Activated CD8-positive, alpha-beta T cell treated with anti-CD3 and anti-CD28 coated beads for 36 hours (primary cell): ENCODE results near the gene NEXMIF. TPM values are rescaled to one million over a fixed set of nuclear protein-coding genes. Genes with fewer than 3 reads are reported as not detected.

ENCODE experiments used
- ATAC-seq: fragments of 200-7000 bp; cut with Tn5 transposase; one replicate; pipeline ENCODE4 v1.10.0; 2021; ENCODE audit warnings: mild to moderate bottlenecking, moderate library complexity
- CTCF ChIA-PET: fragments of 350-600 bp; sonication (Branson Sonifier 250); formaldehyde crosslinking; loops from one replicate; lab custom pipeline; 2021; ENCODE audit warnings: antibody characterized with exemption; lab: Charles Lee
- POLR2A ChIA-PET: fragments of 350-600 bp; sonication (Branson Sonifier 250); formaldehyde crosslinking; loops from one replicate; lab custom pipeline; 2021; ENCODE audit warnings: antibody characterized with exemption; lab: Charles Lee
- DNase-seq: peaks from one replicate; pipeline ENCODE4 v3.0.0-alpha.2; 2020
- H3K27ac Mint-ChIP-seq: one replicate; pipeline ENCODE4 v1.8.0; 2021; ENCODE audit warnings: mild to moderate bottlenecking, mixed read lengths
- H3K27me3 Mint-ChIP-seq: one replicate; pipeline ENCODE4 v1.8.0; 2021; ENCODE audit warnings: mixed read lengths
- H3K36me3 Mint-ChIP-seq: one replicate; pipeline ENCODE4 v1.8.0; 2021; ENCODE audit warnings: low read depth, mixed read lengths
- H3K4me1 Mint-ChIP-seq: one replicate; pipeline ENCODE4 v1.8.0; 2021; ENCODE audit warnings: low read depth, mixed read lengths
- H3K4me3 Mint-ChIP-seq: one replicate; pipeline ENCODE4 v1.8.0; 2021; ENCODE audit warnings: mild to moderate bottlenecking, moderate library complexity, mixed read lengths
- H3K9me3 Mint-ChIP-seq: one replicate; pipeline ENCODE4 v1.8.0; 2021; ENCODE audit warnings: mixed read lengths
- intact Hi-C: fragments of 100-400 bp; cut with micrococcal nuclease; formaldehyde crosslinking; loops from one replicate; pipeline ENCODE4 v1.10.0; 2022
- total RNA-seq, 2 experiments: library from RNA; stranded (reverse); gene quantifications; one replicate each; pipeline ENCODE4 v1.2.3, GENCODE V29; 2021
- TF ChIP-seq, protein P1 (sequence below): fragments of 200-600 bp; IDR thresholded peaks from one replicate; pipeline ENCODE4 v1.8.0; 2022; ENCODE audit warnings: antibody characterized with exemption, mild to moderate bottlenecking

Gene NEXMIF
- total RNA-seq, 2 experiments from 2014 or later, result 0.49 to 0.79 TPM

DNA sequence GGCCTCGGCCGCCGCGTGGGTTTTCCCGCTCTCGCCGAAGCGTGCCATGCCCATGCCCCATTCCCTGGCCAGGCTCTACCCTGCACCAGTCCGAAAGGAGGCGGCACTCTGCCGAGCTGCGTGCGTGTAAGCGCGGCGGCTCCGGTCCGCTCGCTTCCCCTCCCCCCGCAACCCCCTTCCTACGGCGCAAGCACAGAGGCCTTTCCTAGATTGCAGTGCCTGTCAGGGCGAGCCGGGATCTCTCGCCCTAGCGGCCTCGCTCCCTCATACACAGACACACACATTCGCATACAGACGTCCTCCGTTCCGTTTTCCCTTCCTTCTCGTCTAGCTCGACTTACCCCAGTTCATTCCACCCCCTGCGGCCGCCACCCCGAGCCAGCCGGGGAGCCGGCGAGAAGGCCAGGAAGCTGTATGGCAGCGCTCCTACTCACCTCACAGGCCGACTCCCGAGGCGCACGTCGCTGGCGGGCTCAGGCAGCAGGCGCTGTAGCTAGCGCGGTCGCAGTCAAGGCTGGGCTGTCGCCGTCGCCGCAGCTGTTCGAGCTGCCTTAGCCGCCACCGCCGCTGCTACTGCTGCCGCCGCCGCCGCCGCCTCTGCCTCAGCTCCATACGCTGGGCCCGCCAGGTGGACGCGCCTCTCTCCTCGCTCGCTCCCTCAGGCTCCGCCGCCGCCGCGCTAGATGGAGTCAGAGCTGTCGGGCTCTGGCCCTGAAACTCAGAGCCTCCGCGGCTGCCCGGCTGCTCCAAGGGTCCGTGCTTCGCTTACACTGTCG, 615 bp downstream of the NEXMIF start:
- H3K4me3 Mint-ChIP-seq, result peak overlapping the region; percentile 76
- peaks cover 26% of the 10 kb centered on the region for H3K27me3 Mint-ChIP-seq
- DNase-seq (peak; percentile 41), ATAC-seq (peak; percentile 77)
- intact Hi-C loops, result no loop called here
- H3K4me1 Mint-ChIP-seq, result peaks cover 6% of the 10 kb centered on the region
- ChIA-PET POLR2A (interaction anchor here (0.6 to 1.4 kb wide), 2 partner anchors 9 to 131 kb away, joined by 3 read pairs; no protein-coding TSS in a partner anchor), CTCF (no interaction called here)
- TF ChIP-seq, protein P1, sequence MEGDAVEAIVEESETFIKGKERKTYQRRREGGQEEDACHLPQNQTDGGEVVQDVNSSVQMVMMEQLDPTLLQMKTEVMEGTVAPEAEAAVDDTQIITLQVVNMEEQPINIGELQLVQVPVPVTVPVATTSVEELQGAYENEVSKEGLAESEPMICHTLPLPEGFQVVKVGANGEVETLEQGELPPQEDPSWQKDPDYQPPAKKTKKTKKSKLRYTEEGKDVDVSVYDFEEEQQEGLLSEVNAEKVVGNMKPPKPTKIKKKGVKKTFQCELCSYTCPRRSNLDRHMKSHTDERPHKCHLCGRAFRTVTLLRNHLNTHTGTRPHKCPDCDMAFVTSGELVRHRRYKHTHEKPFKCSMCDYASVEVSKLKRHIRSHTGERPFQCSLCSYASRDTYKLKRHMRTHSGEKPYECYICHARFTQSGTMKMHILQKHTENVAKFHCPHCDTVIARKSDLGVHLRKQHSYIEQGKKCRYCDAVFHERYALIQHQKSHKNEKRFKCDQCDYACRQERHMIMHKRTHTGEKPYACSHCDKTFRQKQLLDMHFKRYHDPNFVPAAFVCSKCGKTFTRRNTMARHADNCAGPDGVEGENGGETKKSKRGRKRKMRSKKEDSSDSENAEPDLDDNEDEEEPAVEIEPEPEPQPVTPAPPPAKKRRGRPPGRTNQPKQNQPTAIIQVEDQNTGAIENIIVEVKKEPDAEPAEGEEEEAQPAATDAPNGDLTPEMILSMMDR, result no peak
- H3K27ac Mint-ChIP-seq, result peak overlapping the region; percentile 80
- no peaks in the 10 kb centered on the region for H3K36me3 Mint-ChIP-seq
- H3K9me3 Mint-ChIP-seq, result no peaks in the 10 kb centered on the region

DNA sequence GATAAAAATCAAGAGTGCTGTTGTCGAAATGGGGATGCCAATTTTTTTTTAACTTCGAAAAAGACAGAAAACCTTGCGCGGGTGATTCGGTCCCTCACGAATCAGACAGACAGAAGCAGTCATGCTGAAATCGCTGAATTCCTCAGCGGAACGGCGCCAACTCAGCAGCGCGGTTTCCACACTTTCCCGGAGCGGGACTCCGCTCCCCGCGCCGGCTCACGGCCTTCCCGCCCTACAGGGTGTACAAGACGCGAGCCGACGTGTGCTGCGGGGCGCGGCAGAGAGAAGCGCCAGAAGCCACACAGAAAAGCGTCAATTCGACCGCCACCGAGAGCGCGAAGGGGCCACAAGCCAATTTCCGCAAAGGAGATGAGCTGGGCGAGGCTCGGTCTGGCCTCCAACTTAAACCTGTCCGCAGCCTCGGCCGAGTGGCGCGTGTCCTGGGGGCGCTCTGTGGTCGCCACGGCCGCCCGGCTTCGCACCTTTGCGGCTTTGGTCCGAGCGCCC, 1.3 kb downstream of the NEXMIF start:
- Mint-ChIP-seq H3K9me3 (no peaks in the 10 kb centered on the region), H3K4me3 (peak overlapping the region; percentile 76), H3K4me1 (peaks cover 6% of the 10 kb centered on the region), H3K27me3 (peaks cover 26% of the 10 kb centered on the region), H3K36me3 (no peaks in the 10 kb centered on the region), H3K27ac (peak overlapping the region; percentile 38)
- ChIA-PET POLR2A (no interaction called here), CTCF (no interaction called here)
- intact Hi-C loops, result no loop called here
- no peak for ATAC-seq
- peak; percentile 30 for DNase-seq
- TF ChIP-seq, protein P1, result no peak

DNA sequence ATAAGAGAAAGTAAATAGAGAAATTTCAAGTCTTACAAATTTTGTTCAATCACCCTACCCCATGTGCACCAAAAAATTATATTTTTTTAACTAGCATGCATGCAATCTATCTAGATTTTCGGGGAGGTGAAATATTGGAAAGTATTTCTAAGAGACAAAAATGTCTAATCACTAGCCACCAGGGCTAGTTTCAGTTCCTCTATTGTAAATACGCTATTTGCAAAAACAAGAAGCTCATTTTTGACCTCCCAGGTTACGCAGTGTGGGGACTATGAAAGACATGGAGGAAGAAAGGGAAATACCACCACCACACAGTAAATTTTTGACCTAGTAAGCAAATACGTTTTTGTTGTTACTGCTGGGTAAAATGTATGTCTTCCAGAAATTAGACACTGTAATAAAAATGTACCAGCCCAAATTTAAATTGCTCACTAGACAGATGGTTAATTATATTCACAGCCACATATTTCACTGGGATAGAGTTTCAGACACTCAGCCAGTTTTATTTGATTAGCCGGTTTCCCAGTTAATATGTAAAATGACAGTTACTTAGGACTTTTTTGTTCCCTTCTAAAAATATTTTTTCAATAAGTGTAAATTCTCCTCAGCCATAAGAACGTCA, 2.2 kb downstream of the NEXMIF start:
- H3K4me3 Mint-ChIP-seq, result peak overlapping the region; percentile 76
- intact Hi-C loops, result no loop called here

DNA sequence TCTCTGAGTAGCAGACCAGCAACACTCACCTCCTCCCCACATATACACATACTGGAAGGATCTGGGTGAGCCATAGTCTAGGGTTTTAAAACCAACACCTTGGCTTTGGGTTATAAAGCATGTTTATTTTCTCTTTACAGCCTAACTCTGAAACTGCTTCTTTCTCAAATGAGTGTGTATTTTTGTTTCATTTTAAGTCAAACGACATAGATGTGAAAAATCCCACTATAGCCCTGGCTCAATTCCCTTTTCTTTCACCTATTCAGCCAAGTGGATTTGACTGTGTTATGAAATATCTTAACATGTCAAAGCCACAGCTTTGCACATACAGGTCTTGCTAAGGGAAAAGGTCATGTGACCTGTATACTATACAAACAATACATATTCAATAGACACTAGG, 13.8 kb downstream of the NEXMIF start:
- CTCF ChIA-PET, result no interaction called here
- TF ChIP-seq, protein P1, result no peak
- intact Hi-C loops, result no loop called here
- H3K27me3 Mint-ChIP-seq, result no peaks in the 10 kb centered on the region
- DNase-seq, result no peak
- H3K27ac Mint-ChIP-seq, result no peak overlapping the region
- H3K4me3 Mint-ChIP-seq, result no peak overlapping the region
- no peaks in the 10 kb centered on the region for H3K4me1 Mint-ChIP-seq
- no peaks in the 10 kb centered on the region for H3K36me3 Mint-ChIP-seq
- POLR2A ChIA-PET, result interaction anchor here (0.8 kb wide), 1 partner anchor 1105 kb away, joined by 3 read pairs; no protein-coding TSS in a partner anchor
- no peaks in the 10 kb centered on the region for H3K9me3 Mint-ChIP-seq
- ATAC-seq, result no peak

More for the DNA sequence above, 2.2 kb downstream of the NEXMIF start:
- DNase-seq, result no peak
- peaks cover 26% of the 10 kb centered on the region for H3K27me3 Mint-ChIP-seq
- no peak overlapping the region for H3K27ac Mint-ChIP-seq
- TF ChIP-seq, protein P1, result no peak
- H3K9me3 Mint-ChIP-seq, result no peaks in the 10 kb centered on the region
- no peaks in the 10 kb centered on the region for H3K36me3 Mint-ChIP-seq
- POLR2A ChIA-PET, result interaction anchor here (0.7 kb wide), 1 partner anchor 205 kb away, joined by 3 read pairs; no protein-coding TSS in a partner anchor
- peaks cover 6% of the 10 kb centered on the region for H3K4me1 Mint-ChIP-seq
- ATAC-seq, result no peak
- CTCF ChIA-PET, result no interaction called here

DNA sequence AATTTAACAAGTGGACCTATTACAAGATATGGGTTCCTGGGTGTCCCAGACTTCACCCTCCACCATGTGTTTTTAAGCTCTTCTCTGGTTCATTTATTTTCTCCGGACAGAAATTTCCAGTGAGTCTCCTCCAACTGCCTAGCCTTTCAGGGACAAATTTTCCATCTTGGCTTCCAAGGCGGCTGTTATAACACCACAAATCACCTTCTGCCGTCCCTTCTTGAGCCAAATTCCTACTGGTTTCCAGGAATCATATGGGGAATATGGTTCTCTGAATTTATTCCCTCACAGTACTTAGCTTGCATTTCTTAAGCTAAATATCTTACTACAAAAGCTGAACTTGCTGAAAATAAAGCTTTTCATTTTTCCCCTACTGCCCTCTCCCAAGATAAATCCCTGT, 18.8 kb downstream of the NEXMIF start:
- no peaks in the 10 kb centered on the region for H3K36me3 Mint-ChIP-seq
- ChIA-PET POLR2A (no interaction called here), CTCF (no interaction called here)
- H3K4me3 Mint-ChIP-seq, result no peak overlapping the region
- H3K27ac Mint-ChIP-seq, result no peak overlapping the region
- no peaks in the 10 kb centered on the region for H3K27me3 Mint-ChIP-seq
- no peaks in the 10 kb centered on the region for H3K9me3 Mint-ChIP-seq
- intact Hi-C loops, result no loop called here
- TF ChIP-seq, protein P1, result no peak
- ATAC-seq, result no peak
- H3K4me1 Mint-ChIP-seq, result no peaks in the 10 kb centered on the region
- DNase-seq, result no peak
